HG02798 (cell line): Measurements from ENCODE around the gene NFIA.

Experiments used
- ATAC-seq: cut with Tn5 transposase; IDR thresholded peaks from one replicate; pipeline ENCODE4 v1.9.1; 2021; ENCODE audit warnings: mild to moderate bottlenecking; ENCODE audit not compliant: unreplicated experiment, poor library complexity

Gene NFIA

GRCh38 chr1:61142726-61143500 is 60.6 kb downstream of the NFIA start:
- no peak for ATAC-seq

GRCh38 chr1:61143821-61144424 is 61.6 kb downstream of the NFIA start:
- ATAC-seq, result no peak

- no peak for ATAC-seq
These were observed 66.9 kb downstream of the NFIA start for GRCh38 chr1:61149010-61149860.

GRCh38 chr1:61151565-61151964 is 69.2 kb downstream of the NFIA start:
- ATAC-seq, result no peak

- no peak for ATAC-seq
These were observed 69.7 kb downstream of the NFIA start for GRCh38 chr1:61152066-61152465.

- ATAC-seq, result no peak
These were observed 70.2 kb downstream of the NFIA start for GRCh38 chr1:61152469-61153105.

GRCh38 chr1:61156576-61157467 is 74.5 kb downstream of the NFIA start:
- no peak for ATAC-seq

GRCh38 chr1:61157468-61157987 is 75.2 kb downstream of the NFIA start:
- ATAC-seq, result no peak

GRCh38 chr1:61158591-61158990 is 76.2 kb downstream of the NFIA start:
- ATAC-seq, result no peak

GRCh38 chr1:61160526-61160925 is 78.2 kb downstream of the NFIA start:
- ATAC-seq, result no peak

- ATAC-seq, result no peak
These were observed 80.3 kb downstream of the NFIA start for GRCh38 chr1:61162520-61163258.

- no peak for ATAC-seq
These were observed 81.0 kb downstream of the NFIA start for GRCh38 chr1:61163355-61163754.

GRCh38 chr1:61165402-61165801 is 83.0 kb downstream of the NFIA start:
- no peak for ATAC-seq

GRCh38 chr1:61167309-61167708 is 84.9 kb downstream of the NFIA start:
- ATAC-seq, result no peak

- no peak for ATAC-seq
These were observed 86.7 kb downstream of the NFIA start for GRCh38 chr1:61169045-61169444.

GRCh38 chr1:61169634-61170033 is 87.3 kb downstream of the NFIA start:
- no peak for ATAC-seq

GRCh38 chr1:61170328-61171238 is 88.2 kb downstream of the NFIA start:
- ATAC-seq, result no peak

- ATAC-seq, result no peak
These were observed 89.0 kb downstream of the NFIA start for GRCh38 chr1:61171346-61171745.
